MM.1S (cell line): Measurements from ENCODE around the gene LZTFL1.

Experiments used
- CTCF ChIP-seq: fragments of 300-600 bp; sonication (generic); IDR thresholded peaks from 2 replicates; pipeline ENCODE4 v1.5.1; 2016; ENCODE audit warnings: antibody characterized with exemption, low read length, mixed read lengths
- EZH2 ChIP-seq: fragments of 300-600 bp; sonication (generic); optimal IDR thresholded peaks from 2 replicates; pipeline ENCODE3; 2017; ENCODE audit warnings: low read depth, mild to moderate bottlenecking, antibody characterized with exemption, low read length, mixed read lengths
- EZH2phosphoT487 ChIP-seq: fragments of 300-600 bp; sonication (generic); IDR thresholded peaks from 2 replicates; pipeline ENCODE4 v1.6.1; 2018; ENCODE audit warnings: antibody characterized with exemption, low read length

GRCh38 chr3:45773714-45774449 is 68.0 kb downstream of the LZTFL1 start:
- TF ChIP-seq CTCF (no peak), EZH2phosphoT487 (no peak), EZH2 (no peak)
